Measurements from ENCODE around the gene AXL. TPM values are rescaled to one million over a fixed set of nuclear protein-coding genes. Genes with fewer than 3 reads are reported as not detected.

Gene AXL
- total and polyA plus RNA-seq, 2 of the 13 experiments (the other 11 are each of a cell fraction or from before 2014, with no cell fraction given): 0.71 to 5.9 TPM

- TF ChIP-seq, protein P1, sequence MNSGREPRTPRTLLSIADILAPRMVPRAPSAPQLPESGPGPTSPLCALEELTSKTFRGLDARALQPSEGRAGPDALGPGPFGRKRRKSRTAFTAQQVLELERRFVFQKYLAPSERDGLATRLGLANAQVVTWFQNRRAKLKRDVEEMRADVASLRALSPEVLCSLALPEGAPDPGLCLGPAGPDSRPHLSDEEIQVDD (CRISPR knock-in tag; IDR thresholded peaks at IDR 0.05; ENCODE audit: borderline replicate concordance): 0 out of 2 replicates have a peak, but pooled peaks have one; percentile 59
- TF ChIP-seq ZNF670 (CRISPR knock-in tag; IDR thresholded peaks at IDR 0.05; ENCODE audit: borderline replicate concordance) (no peak), KDM5B (CRISPR knock-in tag; IDR thresholded peaks at IDR 0.05; ENCODE audit: borderline replicate concordance) (peak; percentile 78; the same call in 1 of the 2 replicates), EED (CRISPR knock-in tag; IDR thresholded peaks at IDR 0.05) (no peak), HOXD1 (CRISPR knock-in tag; IDR thresholded peaks at IDR 0.05) (no peak), SNRNP70 (IDR thresholded peaks at IDR 0.05; ENCODE audit: low read depth, low read length) (no peak), ZZZ3 (CRISPR knock-in tag; IDR thresholded peaks at IDR 0.05; ENCODE audit: borderline replicate concordance) (no peak), SAFB2 (CRISPR knock-in tag; IDR thresholded peaks at IDR 0.05; ENCODE audit: borderline replicate concordance, low read depth) (peak; percentile 76; the same call in 1 of the 2 replicates), ZNF674 (CRISPR knock-in tag; IDR thresholded peaks at IDR 0.05; ENCODE audit: low read depth) (0 out of 2 replicates have a peak, but pooled peaks have one; percentile 66), ZNF790 (CRISPR knock-in tag; IDR thresholded peaks at IDR 0.05; ENCODE audit: borderline replicate concordance) (no peak), ZNF234 (CRISPR knock-in tag; conservative IDR thresholded peaks at IDR 0.05) (0 out of 2 replicates have a peak, but pooled peaks have one; percentile 58), PHF21A (CRISPR knock-in tag; IDR thresholded peaks at IDR 0.05) (no peak), U2AF1 (optimal IDR thresholded peaks at IDR 0.05; ENCODE audit: low read depth, low read length) (no peak), AGO2 (optimal IDR thresholded peaks at IDR 0.05; ENCODE audit: low read depth, low read length) (peak; percentile 84), RFXANK (CRISPR knock-in tag; IDR thresholded peaks at IDR 0.05) (no peak), SRY (CRISPR knock-in tag; IDR thresholded peaks at IDR 0.05) (no peak), SPEN (CRISPR knock-in tag; IDR thresholded peaks at IDR 0.05; ENCODE audit: low read depth) (peak; percentile 45; the same call in 1 of the 2 replicates), RBFOX2 (IDR thresholded peaks at IDR 0.05; ENCODE audit: low read depth, low read length) (peak; percentile 98), PHF8 (CRISPR knock-in tag; IDR thresholded peaks at IDR 0.05) (peak; percentile 61; the same call in 1 of the 2 replicates), MAZ (IDR thresholded peaks at IDR 0.05; ENCODE audit: borderline replicate concordance, low read depth, low read length) (no peak; the same call in 1 of the 2 replicates), MAZ (CRISPR knock-in tag; IDR thresholded peaks at IDR 0.05; ENCODE audit: low read depth) (peak; percentile 50)
- TF ChIP-seq, protein P2, sequence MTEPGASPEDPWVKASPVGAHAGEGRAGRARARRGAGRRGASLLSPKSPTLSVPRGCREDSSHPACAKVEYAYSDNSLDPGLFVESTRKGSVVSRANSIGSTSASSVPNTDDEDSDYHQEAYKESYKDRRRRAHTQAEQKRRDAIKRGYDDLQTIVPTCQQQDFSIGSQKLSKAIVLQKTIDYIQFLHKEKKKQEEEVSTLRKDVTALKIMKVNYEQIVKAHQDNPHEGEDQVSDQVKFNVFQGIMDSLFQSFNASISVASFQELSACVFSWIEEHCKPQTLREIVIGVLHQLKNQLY (CRISPR knock-in tag; IDR thresholded peaks at IDR 0.05): peak; percentile 12; the same call in 1 of the 2 replicates
- TF ChIP-seq, protein P3, sequence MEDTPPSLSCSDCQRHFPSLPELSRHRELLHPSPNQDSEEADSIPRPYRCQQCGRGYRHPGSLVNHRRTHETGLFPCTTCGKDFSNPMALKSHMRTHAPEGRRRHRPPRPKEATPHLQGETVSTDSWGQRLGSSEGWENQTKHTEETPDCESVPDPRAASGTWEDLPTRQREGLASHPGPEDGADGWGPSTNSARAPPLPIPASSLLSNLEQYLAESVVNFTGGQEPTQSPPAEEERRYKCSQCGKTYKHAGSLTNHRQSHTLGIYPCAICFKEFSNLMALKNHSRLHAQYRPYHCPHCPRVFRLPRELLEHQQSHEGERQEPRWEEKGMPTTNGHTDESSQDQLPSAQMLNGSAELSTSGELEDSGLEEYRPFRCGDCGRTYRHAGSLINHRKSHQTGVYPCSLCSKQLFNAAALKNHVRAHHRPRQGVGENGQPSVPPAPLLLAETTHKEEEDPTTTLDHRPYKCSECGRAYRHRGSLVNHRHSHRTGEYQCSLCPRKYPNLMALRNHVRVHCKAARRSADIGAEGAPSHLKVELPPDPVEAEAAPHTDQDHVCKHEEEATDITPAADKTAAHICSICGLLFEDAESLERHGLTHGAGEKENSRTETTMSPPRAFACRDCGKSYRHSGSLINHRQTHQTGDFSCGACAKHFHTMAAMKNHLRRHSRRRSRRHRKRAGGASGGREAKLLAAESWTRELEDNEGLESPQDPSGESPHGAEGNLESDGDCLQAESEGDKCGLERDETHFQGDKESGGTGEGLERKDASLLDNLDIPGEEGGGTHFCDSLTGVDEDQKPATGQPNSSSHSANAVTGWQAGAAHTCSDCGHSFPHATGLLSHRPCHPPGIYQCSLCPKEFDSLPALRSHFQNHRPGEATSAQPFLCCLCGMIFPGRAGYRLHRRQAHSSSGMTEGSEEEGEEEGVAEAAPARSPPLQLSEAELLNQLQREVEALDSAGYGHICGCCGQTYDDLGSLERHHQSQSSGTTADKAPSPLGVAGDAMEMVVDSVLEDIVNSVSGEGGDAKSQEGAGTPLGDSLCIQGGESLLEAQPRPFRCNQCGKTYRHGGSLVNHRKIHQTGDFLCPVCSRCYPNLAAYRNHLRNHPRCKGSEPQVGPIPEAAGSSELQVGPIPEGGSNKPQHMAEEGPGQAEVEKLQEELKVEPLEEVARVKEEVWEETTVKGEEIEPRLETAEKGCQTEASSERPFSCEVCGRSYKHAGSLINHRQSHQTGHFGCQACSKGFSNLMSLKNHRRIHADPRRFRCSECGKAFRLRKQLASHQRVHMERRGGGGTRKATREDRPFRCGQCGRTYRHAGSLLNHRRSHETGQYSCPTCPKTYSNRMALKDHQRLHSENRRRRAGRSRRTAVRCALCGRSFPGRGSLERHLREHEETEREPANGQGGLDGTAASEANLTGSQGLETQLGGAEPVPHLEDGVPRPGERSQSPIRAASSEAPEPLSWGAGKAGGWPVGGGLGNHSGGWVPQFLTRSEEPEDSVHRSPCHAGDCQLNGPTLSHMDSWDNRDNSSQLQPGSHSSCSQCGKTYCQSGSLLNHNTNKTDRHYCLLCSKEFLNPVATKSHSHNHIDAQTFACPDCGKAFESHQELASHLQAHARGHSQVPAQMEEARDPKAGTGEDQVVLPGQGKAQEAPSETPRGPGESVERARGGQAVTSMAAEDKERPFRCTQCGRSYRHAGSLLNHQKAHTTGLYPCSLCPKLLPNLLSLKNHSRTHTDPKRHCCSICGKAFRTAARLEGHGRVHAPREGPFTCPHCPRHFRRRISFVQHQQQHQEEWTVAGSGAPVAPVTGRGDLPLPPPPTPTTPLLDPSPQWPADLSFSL (CRISPR knock-in tag; IDR thresholded peaks at IDR 0.05): peak; percentile 66
Measured at GRCh38 chr19:41226053-41226873, 7.2 kb downstream of the AXL start (continued).

Data from HepG2 (cell line).